Esophagus (tissue), 2 donors: ENCODE results near the gene CD7. TPM values are rescaled to one million over a fixed set of nuclear protein-coding genes. Genes with fewer than 3 reads are reported as not detected.

Experiments used
- H3K27ac ChIP-seq, 2 donors: one replicate each; pipeline ENCODE4 v1.5.1; 2013; ENCODE audit warnings: low read depth in 2 of 2, mild to moderate bottlenecking in 2 of 2, inconsistent platforms in 1 of 2, low read length in 1 of 2, moderate library complexity in 1 of 2
- H3K27me3 ChIP-seq, 2 donors: one replicate each; pipeline ENCODE4 v1.6.1; 2013; ENCODE audit warnings: low read length in 2 of 2, control low read depth in 1 of 2, mild to moderate bottlenecking in 1 of 2; ENCODE audit not compliant: insufficient read depth in 2 of 2, control insufficient read depth in 1 of 2
- H3K36me3 ChIP-seq, 2 donors: one replicate each; pipeline ENCODE4 v1.6.1; 2013; ENCODE audit warnings: low read length in 1 of 2; ENCODE audit not compliant: control insufficient read depth in 2 of 2, insufficient read depth in 2 of 2
- H3K4me1 ChIP-seq, 2 donors: one replicate each; pipeline ENCODE4 v1.6.1; 2013; ENCODE audit warnings: low read length in 1 of 2; ENCODE audit not compliant: control insufficient read depth in 2 of 2, insufficient read depth in 2 of 2
- H3K4me3 ChIP-seq, 2 donors: one replicate each; pipeline ENCODE4 v1.5.1; 2013; ENCODE audit warnings: low read length in 2 of 2, mild to moderate bottlenecking in 2 of 2, low read depth in 1 of 2, moderate library complexity in 1 of 2
- H3K9me3 ChIP-seq, 2 donors: one replicate each; pipeline ENCODE4 v1.6.1; 2013; ENCODE audit warnings: mild to moderate bottlenecking in 2 of 2, low read depth in 1 of 2, low read length in 1 of 2, moderate library complexity in 1 of 2; ENCODE audit not compliant: control insufficient read depth in 2 of 2, insufficient read depth in 1 of 2
- WGBS, 2 donors: extraction: QIAGEN DNeasy Blood & Tissue Kit; methylation state at CpG; one replicate each; pipeline ENCODE4 v1.1.7; 2013; 5-methylcytosine and 5-hydroxymethylcytosine counted together
- polyA plus RNA-seq, 2 donors: library from polyadenylated mRNA; stranded (reverse); fragments of 200-250 nt; gene quantifications; one replicate each; pipeline ENCODE4 v1.2.3, GENCODE V29; 2013
- donor health status: healthy with polysubstance abuse.
- donor health status: Bipolar disorder and iron deficiency.

CD7 gene
- polyA plus RNA-seq, 2 donors = 2.6 to 3.1 TPM

DNA sequence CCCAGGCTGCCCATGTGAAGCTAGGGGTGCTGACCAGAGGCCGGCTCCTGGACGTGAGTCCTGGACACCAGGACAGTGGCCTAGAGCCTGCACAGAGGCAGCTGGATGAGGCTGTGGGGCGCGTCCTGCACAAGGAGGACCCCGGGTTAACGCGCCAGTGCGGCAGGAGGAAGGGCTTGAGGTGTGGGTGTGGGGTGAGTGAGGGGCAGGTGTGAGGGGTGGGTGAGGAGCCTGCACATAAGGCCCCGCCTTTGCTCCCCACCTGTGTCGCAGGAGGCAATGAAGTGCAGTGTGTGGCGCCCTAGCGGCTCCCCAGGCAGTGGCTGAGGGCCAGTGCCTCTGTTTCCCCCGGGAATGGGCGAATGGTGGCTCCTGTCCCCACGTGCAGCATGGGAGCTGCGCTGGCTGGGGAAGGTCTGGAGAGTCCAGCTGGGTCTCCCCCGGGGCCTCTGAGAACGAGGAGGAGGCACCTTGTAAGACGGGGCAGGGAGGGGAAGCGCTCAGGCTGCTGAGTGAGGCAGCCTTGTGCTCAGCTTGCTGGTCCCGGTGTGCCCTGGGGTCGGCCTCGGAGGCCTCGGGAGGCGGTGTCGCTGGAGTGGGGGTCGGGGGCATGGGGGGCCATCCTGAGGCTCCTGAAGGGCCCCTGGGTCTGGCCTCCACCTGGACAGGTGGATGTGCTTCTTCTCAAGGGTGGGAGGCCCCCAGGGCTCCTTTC, 3.2 kb downstream of the CD7 start:
- Histone ChIP-seq H3K4me3 (no peak overlapping the region), H3K9me3 (peaks cover 0 to 4% of the 10 kb centered on the region in 2 donors), H3K36me3 (no peaks in the 10 kb centered on the region), H3K4me1 (peaks cover 0 to 8% of the 10 kb centered on the region in 2 donors), H3K27me3 (peaks cover 0 to 5% of the 10 kb centered on the region in 2 donors), H3K27ac (no peak overlapping the region)
- WGBS, 2 donors = 76 to 79% methylated on average over 21 to 27 of the region's 27 CpGs

DNA sequence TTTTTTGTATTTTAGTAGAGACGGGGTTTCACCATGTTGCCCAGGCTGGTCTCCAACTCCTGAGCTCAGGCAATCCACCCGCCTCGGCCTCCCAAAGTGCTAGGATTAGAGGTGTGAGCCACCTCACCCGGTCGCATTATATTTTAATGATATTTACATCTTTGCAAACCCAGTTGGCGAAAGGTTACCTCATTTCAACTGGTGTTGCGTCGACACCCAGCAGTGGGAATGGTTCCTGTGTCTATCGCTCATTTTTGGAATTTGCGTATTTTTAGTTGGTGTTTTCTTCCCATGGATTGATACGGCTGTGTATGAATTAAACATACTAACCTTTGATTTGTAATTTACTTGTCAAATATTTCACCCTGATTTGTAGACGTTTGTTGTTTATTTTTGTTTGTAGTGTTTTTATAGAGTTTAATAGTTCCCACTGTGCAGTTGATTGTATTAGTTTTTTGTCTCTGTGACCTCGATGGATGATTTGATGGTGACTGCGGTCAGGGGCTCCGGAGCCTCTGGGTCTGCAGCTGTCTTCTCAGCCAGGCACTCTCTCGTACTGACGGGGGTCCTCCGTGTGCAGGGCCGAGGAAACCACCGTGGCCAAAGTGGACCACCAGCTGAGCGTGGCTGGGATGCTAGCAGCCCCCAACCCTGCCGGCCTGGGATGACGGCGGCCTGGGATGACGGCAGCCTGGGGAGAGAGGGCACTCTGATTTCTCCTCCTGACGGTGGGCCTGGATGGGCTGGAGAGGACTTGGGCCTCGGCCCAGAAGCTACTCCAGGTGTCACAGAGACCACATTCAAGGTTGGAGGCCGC, 4.0 kb downstream of the CD7 start:
- no peaks in the 10 kb centered on the region for H3K9me3 ChIP-seq
- H3K27me3 ChIP-seq = peaks cover 0 to 5% of the 10 kb centered on the region in 2 donors
- H3K36me3 ChIP-seq = no peaks in the 10 kb centered on the region
- no peak overlapping the region for H3K27ac ChIP-seq
- H3K4me3 ChIP-seq = no peak overlapping the region
- WGBS, 2 donors = 80 to 85% methylated on average over 28 of the region's 28 CpGs
- H3K4me1 ChIP-seq = peaks cover 0 to 8% of the 10 kb centered on the region in 2 donors

- Histone ChIP-seq H3K27ac (no peak overlapping the region), H3K36me3 (no peaks in the 10 kb centered on the region), H3K9me3 (no peaks in the 10 kb centered on the region), H3K27me3 (peaks cover 0 to 5% of the 10 kb centered on the region in 2 donors), H3K4me3 (no peak overlapping the region), H3K4me1 (peaks cover 0 to 8% of the 10 kb centered on the region in 2 donors)
- WGBS, 2 donors = 90 to 93% methylated on average over 13 of the region's 13 CpGs
Observed at GRCh38 chr17:82311971-82312370, 5.4 kb downstream of the CD7 start.

GRCh38 chr17:82310877-82311276, 6.5 kb downstream of the CD7 start:
- peaks cover 0 to 3% of the 10 kb centered on the region in 2 donors for H3K4me1 ChIP-seq
- H3K27me3 ChIP-seq = peaks cover 0 to 5% of the 10 kb centered on the region in 2 donors
- H3K36me3 ChIP-seq = no peaks in the 10 kb centered on the region
- no peak overlapping the region for H3K27ac ChIP-seq
- WGBS, 2 donors = 83 to 87% methylated on average over 21 of the region's 21 CpGs
- no peak overlapping the region for H3K4me3 ChIP-seq
- H3K9me3 ChIP-seq = no peaks in the 10 kb centered on the region

GRCh38 chr17:82309656-82310570, 7.5 kb downstream of the CD7 start:
- Histone ChIP-seq H3K36me3 (no peaks in the 10 kb centered on the region), H3K27me3 (peaks cover 0 to 3% of the 10 kb centered on the region in 2 donors), H3K27ac (no peak overlapping the region), H3K4me1 (no peaks in the 10 kb centered on the region), H3K4me3 (no peak overlapping the region), H3K9me3 (no peaks in the 10 kb centered on the region)
- whole genome bisulfite sequencing, 2 donors = 70% methylated on average over 27 of the region's 27 CpGs

- Histone ChIP-seq H3K4me1 (peaks cover 0 to 11% of the 10 kb centered on the region in 2 donors), H3K4me3 (no peak overlapping the region), H3K27ac (no peak overlapping the region), H3K36me3 (no peaks in the 10 kb centered on the region), H3K9me3 (no peaks in the 10 kb centered on the region), H3K27me3 (no peaks in the 10 kb centered on the region)
- 83 to 84% methylated on average over 20 of the region's 20 CpGs for WGBS, 2 donors
Observed at GRCh38 chr17:82305727-82306300, 11.6 kb downstream of the CD7 start.

DNA sequence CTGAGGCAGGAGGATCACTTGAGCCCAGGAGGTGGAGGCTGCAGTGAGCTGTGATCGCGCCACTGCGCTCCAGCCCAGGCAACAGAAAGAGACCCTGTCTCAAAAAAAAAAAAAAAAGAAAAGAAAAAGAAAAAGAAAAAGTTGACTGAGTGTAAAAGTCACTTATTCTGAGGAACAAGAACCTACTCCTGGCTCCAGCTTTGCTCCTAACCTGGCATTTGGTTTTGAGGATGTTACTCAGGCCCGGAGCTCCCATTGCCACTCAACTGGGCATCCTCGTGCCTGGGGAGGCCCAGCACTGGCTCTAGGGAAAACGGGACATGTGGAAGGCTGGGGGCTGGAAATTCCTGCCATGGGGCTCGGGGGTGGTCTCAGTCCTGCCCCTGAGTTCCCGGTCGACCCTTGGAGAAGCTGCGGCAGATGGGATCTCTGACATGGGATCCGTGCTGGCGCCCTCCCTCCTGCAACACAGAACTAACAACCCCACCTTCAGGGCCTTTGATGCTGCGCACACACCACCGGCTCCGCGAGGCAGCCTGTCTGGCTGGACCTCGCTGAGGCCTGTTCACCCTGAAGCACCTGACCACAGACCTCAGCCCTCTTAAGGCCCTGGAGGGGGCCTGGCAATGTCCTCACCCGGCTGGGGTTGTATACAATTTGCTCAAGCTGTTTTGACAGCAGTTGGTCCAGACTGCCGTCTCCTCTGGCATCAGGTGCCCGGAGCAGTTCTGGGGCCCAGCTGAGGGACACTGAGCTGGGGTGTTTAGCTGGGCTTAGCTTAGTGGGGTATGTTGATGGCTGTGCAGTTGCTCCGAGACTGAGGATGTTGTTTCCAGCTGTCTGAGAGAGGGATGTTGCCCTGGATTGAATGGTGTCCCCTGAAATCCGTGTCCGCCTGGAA, 12.3 kb downstream of the CD7 start:
- H3K4me3 ChIP-seq = no peak overlapping the region
- WGBS, 2 donors = 84 to 85% methylated on average over 22 to 23 of the region's 23 CpGs
- no peaks in the 10 kb centered on the region for H3K27me3 ChIP-seq
- no peak overlapping the region for H3K27ac ChIP-seq
- H3K4me1 ChIP-seq = peaks cover 0 to 11% of the 10 kb centered on the region in 2 donors
- H3K9me3 ChIP-seq = no peaks in the 10 kb centered on the region
- no peaks in the 10 kb centered on the region for H3K36me3 ChIP-seq

GRCh38 chr17:82303944-82304808, 13.2 kb downstream of the CD7 start:
- peaks cover 0 to 11% of the 10 kb centered on the region in 2 donors for H3K4me1 ChIP-seq
- H3K9me3 ChIP-seq = no peaks in the 10 kb centered on the region
- H3K4me3 ChIP-seq = no peak overlapping the region
- no peaks in the 10 kb centered on the region for H3K27me3 ChIP-seq
- no peaks in the 10 kb centered on the region for H3K36me3 ChIP-seq
- H3K27ac ChIP-seq = no peak overlapping the region
- WGBS, 2 donors = 78 to 79% methylated on average over 14 to 26 of the region's 26 CpGs
